ENCODE data around the gene TRIM9. TPM values are rescaled to one million over a fixed set of nuclear protein-coding genes. Genes with fewer than 3 reads are reported as not detected.

The TRIM9 gene
- total RNA-seq, 1 donor from 2014 or later, result 1.3 TPM

- Mint-ChIP-seq H3K9me3 (no peaks in the 10 kb centered on the region), H3K27me3 (ENCODE audit: insufficient read depth, low read depth) (peaks cover 1% of the 10 kb centered on the region), H3K36me3 (no peaks in the 10 kb centered on the region), H3K4me1 (no peaks in the 10 kb centered on the region), H3K27ac (no peak overlapping the region), H3K4me3 (no peak overlapping the region)
- H3K4me2 ChIP-seq, result no peak overlapping the region
- H3K27me3 ChIP-seq, result no peaks in the 10 kb centered on the region
- no peak overlapping the region for H3K27ac ChIP-seq
- no peak for TF ChIP-seq CTCF (IDR thresholded peaks at IDR 0.05)
- no peak for TF ChIP-seq EZH2 (IDR thresholded peaks at IDR 0.05)
- no peak for TF ChIP-seq EZH2phosphoT487 (IDR thresholded peaks at IDR 0.05)
- H3K4me1 ChIP-seq, result no peaks in the 10 kb centered on the region
- no peaks in the 10 kb centered on the region for H3F3A ChIP-seq (ENCODE audit: low read depth)
- no peaks in the 10 kb centered on the region for H3K36me3 ChIP-seq
- no peak overlapping the region for H3K9ac ChIP-seq
- H3K9me3 ChIP-seq (ENCODE audit: low read depth), result no peaks in the 10 kb centered on the region
- H3K79me2 ChIP-seq (ENCODE audit: low read depth), result no peaks in the 10 kb centered on the region
- DNase-seq (ENCODE audit: low spot score), result no peak
- no peak overlapping the region for H2AFZ ChIP-seq (replicated peaks)
- no peaks in the 10 kb centered on the region for H4K20me1 ChIP-seq (ENCODE audit: low read depth)
- H3K4me3 ChIP-seq, result no peak overlapping the region
Measured at GRCh38 chr14:50974118-50974517, 120.8 kb downstream of the TRIM9 start.

GRCh38 chr14:50972734-50973133, 122.2 kb downstream of the TRIM9 start:
- Histone ChIP-seq H3K4me3 (no peak overlapping the region), H3F3A (ENCODE audit: low read depth) (no peaks in the 10 kb centered on the region), H3K9ac (no peak overlapping the region), H3K27me3 (no peaks in the 10 kb centered on the region), H3K4me2 (no peak overlapping the region), H2AFZ (replicated peaks) (no peak overlapping the region), H3K9me3 (ENCODE audit: low read depth) (no peaks in the 10 kb centered on the region), H3K36me3 (no peaks in the 10 kb centered on the region), H3K4me1 (no peaks in the 10 kb centered on the region), H3K27ac (no peak overlapping the region), H3K79me2 (ENCODE audit: low read depth) (no peaks in the 10 kb centered on the region), H4K20me1 (ENCODE audit: low read depth) (no peaks in the 10 kb centered on the region)
- Mint-ChIP-seq H3K27ac (no peak overlapping the region), H3K9me3 (no peaks in the 10 kb centered on the region), H3K4me1 (no peaks in the 10 kb centered on the region), H3K4me3 (no peak overlapping the region), H3K36me3 (no peaks in the 10 kb centered on the region), H3K27me3 (ENCODE audit: insufficient read depth, low read depth) (no peaks in the 10 kb centered on the region)
- TF ChIP-seq EZH2phosphoT487 (IDR thresholded peaks at IDR 0.05) (no peak), CTCF (IDR thresholded peaks at IDR 0.05) (no peak), EZH2 (IDR thresholded peaks at IDR 0.05) (no peak)
- DNase-seq (ENCODE audit: low spot score), result no peak

GRCh38 chr14:50970886-50971781, 123.8 kb downstream of the TRIM9 start:
- Histone ChIP-seq H3K27ac (no peak overlapping the region), H4K20me1 (ENCODE audit: low read depth) (no peaks in the 10 kb centered on the region), H3K4me2 (no peak overlapping the region), H3K4me3 (no peak overlapping the region), H3K36me3 (no peaks in the 10 kb centered on the region), H3K79me2 (ENCODE audit: low read depth) (no peaks in the 10 kb centered on the region), H2AFZ (replicated peaks) (no peak overlapping the region), H3F3A (ENCODE audit: low read depth) (no peaks in the 10 kb centered on the region), H3K9me3 (ENCODE audit: low read depth) (no peaks in the 10 kb centered on the region), H3K9ac (no peak overlapping the region), H3K27me3 (no peaks in the 10 kb centered on the region), H3K4me1 (no peaks in the 10 kb centered on the region)
- TF ChIP-seq EZH2phosphoT487 (IDR thresholded peaks at IDR 0.05) (no peak), EZH2 (IDR thresholded peaks at IDR 0.05) (no peak), CTCF (IDR thresholded peaks at IDR 0.05) (no peak)
- Mint-ChIP-seq H3K4me3 (no peak overlapping the region), H3K27me3 (ENCODE audit: insufficient read depth, low read depth) (no peaks in the 10 kb centered on the region), H3K27ac (no peak overlapping the region), H3K9me3 (no peaks in the 10 kb centered on the region), H3K4me1 (no peaks in the 10 kb centered on the region), H3K36me3 (no peaks in the 10 kb centered on the region)
- DNase-seq (ENCODE audit: low spot score), result no peak

Measured in neural progenitor cell (in vitro differentiated cells).